Measurements from ENCODE around the gene SNU13. TPM values are rescaled to one million over a fixed set of nuclear protein-coding genes. Genes with fewer than 3 reads are reported as not detected.
"Not testable (repeated sequence)": the region's sequence is repeated elsewhere in the genome, so short reads cannot be mapped to it uniquely, and the experiment has no call there.

Gene SNU13
- total RNA-seq, 3 donors from 2014 or later = 372 to 430 (median 428) TPM

GRCh38 chr22:41690476-41690875 lies 1.8 kb upstream of the SNU13 start:
- H3K36me3 Mint-ChIP-seq (ENCODE audit: insufficient read depth) = peaks cover 7% of the 10 kb centered on the region
- peaks cover 28% of the 10 kb centered on the region for H3K4me1 Mint-ChIP-seq (ENCODE audit: low read depth)
- ATAC-seq (no peak), DNase-seq (no peak)
- no peaks in the 10 kb centered on the region for H3K9me3 Mint-ChIP-seq
- H3K27me3 Mint-ChIP-seq (ENCODE audit: low read depth) = no peaks in the 10 kb centered on the region
- peak overlapping the region; percentile 99 for H3K4me3 Mint-ChIP-seq

- peaks cover 33% of the 10 kb centered on the region for H3K4me1 Mint-ChIP-seq (ENCODE audit: low read depth)
- H3K36me3 Mint-ChIP-seq (ENCODE audit: insufficient read depth) = peaks cover 10% of the 10 kb centered on the region
- no peak for DNase-seq
- no peaks in the 10 kb centered on the region for H3K9me3 Mint-ChIP-seq
- no peaks in the 10 kb centered on the region for H3K27me3 Mint-ChIP-seq (ENCODE audit: low read depth)
- H3K4me3 Mint-ChIP-seq = peak overlapping the region; percentile 99
- ATAC-seq = peak; percentile 31 to 38
Observed at GRCh38 chr22:41687901-41688364, 734 bp downstream of the SNU13 start.

GRCh38 chr22:41686890-41687289 lies 1.8 kb downstream of the SNU13 start:
- DNase-seq; H3K9me3 Mint-ChIP-seq; H3K27me3 Mint-ChIP-seq (ENCODE audit: low read depth); ATAC-seq: not testable (repeated sequence)
- Mint-ChIP-seq H3K4me1 (ENCODE audit: low read depth) (peaks cover 37% of the 10 kb centered on the region), H3K36me3 (ENCODE audit: insufficient read depth) (peaks cover 13% of the 10 kb centered on the region), H3K4me3 (peak overlapping the region; percentile 99)

- no peak overlapping the region for H3K4me3 Mint-ChIP-seq
- peaks cover 16% of the 10 kb centered on the region for H3K36me3 Mint-ChIP-seq (ENCODE audit: insufficient read depth)
- H3K9me3 Mint-ChIP-seq = no peaks in the 10 kb centered on the region
- no peak for DNase-seq
- H3K27me3 Mint-ChIP-seq (ENCODE audit: low read depth) = no peaks in the 10 kb centered on the region
- ATAC-seq = no peak
- H3K4me1 Mint-ChIP-seq (ENCODE audit: low read depth) = peaks cover 36% of the 10 kb centered on the region
Observed at GRCh38 chr22:41684194-41684593, 4.5 kb downstream of the SNU13 start.

- ATAC-seq (no peak), DNase-seq (no peak)
- H3K27me3 Mint-ChIP-seq (ENCODE audit: low read depth) = no peaks in the 10 kb centered on the region
- H3K4me1 Mint-ChIP-seq (ENCODE audit: low read depth) = peaks cover 33% of the 10 kb centered on the region
- no peak overlapping the region for H3K4me3 Mint-ChIP-seq
- no peaks in the 10 kb centered on the region for H3K9me3 Mint-ChIP-seq
- peaks cover 18% of the 10 kb centered on the region for H3K36me3 Mint-ChIP-seq (ENCODE audit: insufficient read depth)
Observed at GRCh38 chr22:41683616-41684015, 5.1 kb downstream of the SNU13 start.

- Mint-ChIP-seq H3K9me3 (no peaks in the 10 kb centered on the region), H3K27me3 (ENCODE audit: low read depth) (no peaks in the 10 kb centered on the region), H3K4me1 (ENCODE audit: low read depth) (peaks cover 36% of the 10 kb centered on the region), H3K4me3 (peak overlapping the region; percentile 99), H3K36me3 (ENCODE audit: insufficient read depth) (peaks cover 24% of the 10 kb centered on the region)
- DNase-seq = no peak
- no peak for ATAC-seq
Observed at GRCh38 chr22:41683052-41683451, 5.6 kb downstream of the SNU13 start.

GRCh38 chr22:41682033-41682807 lies 6.4 kb downstream of the SNU13 start:
- peaks cover 32% of the 10 kb centered on the region for H3K4me1 Mint-ChIP-seq (ENCODE audit: low read depth)
- H3K36me3 Mint-ChIP-seq (ENCODE audit: insufficient read depth) = peaks cover 26% of the 10 kb centered on the region
- peak; percentile 93 to 95 for ATAC-seq
- peak; percentile 80 for DNase-seq
- no peaks in the 10 kb centered on the region for H3K9me3 Mint-ChIP-seq
- H3K4me3 Mint-ChIP-seq = peak overlapping the region; percentile 99
- H3K27me3 Mint-ChIP-seq (ENCODE audit: low read depth) = no peaks in the 10 kb centered on the region

- DNase-seq (peak; percentile 34), ATAC-seq (peak; percentile 21 to 26)
- Mint-ChIP-seq H3K4me3 (peak overlapping the region; percentile 99), H3K36me3 (ENCODE audit: insufficient read depth) (peaks cover 30% of the 10 kb centered on the region), H3K9me3 (no peaks in the 10 kb centered on the region), H3K4me1 (ENCODE audit: low read depth) (peaks cover 31% of the 10 kb centered on the region), H3K27me3 (ENCODE audit: low read depth) (no peaks in the 10 kb centered on the region)
Observed at GRCh38 chr22:41681616-41682015, 7.1 kb downstream of the SNU13 start.

- H3K36me3 Mint-ChIP-seq (ENCODE audit: insufficient read depth) = peaks cover 46% of the 10 kb centered on the region
- no peak overlapping the region for H3K4me3 Mint-ChIP-seq
Observed at GRCh38 chr22:41676134-41676533, 12.5 kb downstream of the SNU13 start.

GRCh38 chr22:41674846-41675340 lies 13.8 kb downstream of the SNU13 start:
- Mint-ChIP-seq H3K27me3 (ENCODE audit: low read depth) (no peaks in the 10 kb centered on the region), H3K36me3 (ENCODE audit: insufficient read depth) (peaks cover 41% of the 10 kb centered on the region), H3K4me1 (ENCODE audit: low read depth) (peaks cover 17% of the 10 kb centered on the region), H3K9me3 (no peaks in the 10 kb centered on the region), H3K4me3 (no peak overlapping the region)
- ATAC-seq (no peak), DNase-seq (no peak)

More at GRCh38 chr22:41676134-41676533, 12.5 kb downstream of the SNU13 start:
- H3K27me3 Mint-ChIP-seq (ENCODE audit: low read depth) = no peaks in the 10 kb centered on the region
- H3K9me3 Mint-ChIP-seq = no peaks in the 10 kb centered on the region
- H3K4me1 Mint-ChIP-seq (ENCODE audit: low read depth) = peaks cover 24% of the 10 kb centered on the region
- no peak for ATAC-seq
- DNase-seq = no peak

- no peak for DNase-seq
- H3K4me1 Mint-ChIP-seq (ENCODE audit: low read depth) = peaks cover 14% of the 10 kb centered on the region
- H3K9me3 Mint-ChIP-seq = no peaks in the 10 kb centered on the region
- no peak overlapping the region for H3K4me3 Mint-ChIP-seq
- ATAC-seq = peak in 1 of 2 donors; percentile 13
- no peaks in the 10 kb centered on the region for H3K27me3 Mint-ChIP-seq (ENCODE audit: low read depth)
- peaks cover 35% of the 10 kb centered on the region for H3K36me3 Mint-ChIP-seq (ENCODE audit: insufficient read depth)
Observed at GRCh38 chr22:41672780-41673509, 15.7 kb downstream of the SNU13 start.

GRCh38 chr22:41672096-41672495 lies 16.6 kb downstream of the SNU13 start:
- H3K4me1 Mint-ChIP-seq (ENCODE audit: low read depth) = peaks cover 14% of the 10 kb centered on the region
- H3K4me3 Mint-ChIP-seq; ATAC-seq; DNase-seq; H3K27me3 Mint-ChIP-seq (ENCODE audit: low read depth); H3K9me3 Mint-ChIP-seq: not testable (repeated sequence)
- peaks cover 30% of the 10 kb centered on the region for H3K36me3 Mint-ChIP-seq (ENCODE audit: insufficient read depth)

- Mint-ChIP-seq H3K36me3 (ENCODE audit: insufficient read depth) (peaks cover 20% of the 10 kb centered on the region), H3K9me3 (no peaks in the 10 kb centered on the region), H3K27me3 (ENCODE audit: low read depth) (no peaks in the 10 kb centered on the region), H3K4me3 (no peak overlapping the region), H3K4me1 (ENCODE audit: low read depth) (peaks cover 15% of the 10 kb centered on the region)
- ATAC-seq (no peak), DNase-seq (no peak)
Observed at GRCh38 chr22:41668971-41669911, 19.4 kb downstream of the SNU13 start.

GRCh38 chr22:41664951-41665350 lies 23.7 kb downstream of the SNU13 start:
- Mint-ChIP-seq H3K4me1 (ENCODE audit: low read depth) (peaks cover 13% of the 10 kb centered on the region), H3K9me3 (no peaks in the 10 kb centered on the region), H3K36me3 (ENCODE audit: insufficient read depth) (peaks cover 33% of the 10 kb centered on the region), H3K27me3 (ENCODE audit: low read depth) (no peaks in the 10 kb centered on the region), H3K4me3 (no peak overlapping the region)
- no peak for DNase-seq
- no peak for ATAC-seq

Measured in activated T-cell treated with anti-CD3 and anti-CD28 coated beads, Interleukin-2, amount 50 U/mL, for 4 hours (primary cell).